ENCODE results near the gene DMD.

DMD gene

DNA sequence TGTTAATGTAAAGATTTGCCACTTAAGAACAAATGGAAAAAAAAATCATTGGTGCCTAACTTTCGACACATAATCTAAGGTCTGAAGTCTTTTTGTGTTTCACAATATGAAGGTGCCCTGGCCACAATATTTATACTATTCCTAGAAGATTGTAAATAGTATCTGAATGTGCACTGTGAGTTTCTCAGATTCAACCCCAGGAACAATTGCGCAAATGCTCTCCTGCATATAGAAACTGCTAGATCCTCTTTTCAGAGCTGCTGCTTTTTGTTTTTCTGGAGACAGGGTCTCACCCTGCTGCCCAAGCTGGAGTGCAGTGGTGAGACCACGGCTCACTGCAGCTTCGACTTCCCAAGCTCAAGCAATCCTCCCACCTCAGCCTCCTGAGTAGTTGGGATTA is 1659.4 kb downstream of the DMD start:
- no peak overlapping the region for H3K9ac ChIP-seq (ENCODE audit: low read length)
- no peak overlapping the region for H3K4ac ChIP-seq (ENCODE audit: low read depth, low read length)
- H4K91ac ChIP-seq (ENCODE audit: low read depth, low read length), result no peak overlapping the region
- no peak overlapping the region for H2BK120ac ChIP-seq (ENCODE audit: insufficient read depth, low read length, poor library complexity)
- H3K36me3 ChIP-seq (ENCODE audit: control insufficient read depth in 1 of 2, insufficient read depth in 2 of 2, low read length in 2 of 2), result no peaks in the 10 kb centered on the region
- no peak overlapping the region for H3K4me2 ChIP-seq (ENCODE audit: low read length)
- no peak overlapping the region for H3K18ac ChIP-seq (ENCODE audit: low read length)
- no peaks in the 10 kb centered on the region for H3K27me3 ChIP-seq (ENCODE audit: insufficient read depth, low read length)
- no peak overlapping the region for H2BK12ac ChIP-seq (ENCODE audit: low read length)
- H3K9me3 ChIP-seq (ENCODE audit: insufficient read depth, low read depth, low read length), result no peaks in the 10 kb centered on the region
- H3K4me3 ChIP-seq (ENCODE audit: low read depth, low read length), result no peak overlapping the region
- H2AK5ac ChIP-seq (ENCODE audit: low read length), result no peak overlapping the region
- no peak overlapping the region for H4K12ac ChIP-seq (ENCODE audit: low read depth, low read length)
- no peak overlapping the region for H4K8ac ChIP-seq (ENCODE audit: low read depth, low read length)
- no peaks in the 10 kb centered on the region for H3K79me2 ChIP-seq (ENCODE audit: control insufficient read depth, insufficient read depth, low read length, poor library complexity)
- DNase-seq, result no peak
- no peak overlapping the region for H2AFZ ChIP-seq (ENCODE audit: insufficient read depth, low read length, poor library complexity)
- no peaks in the 10 kb centered on the region for H3K79me1 ChIP-seq (ENCODE audit: low read length)
- no peak overlapping the region for H3K23ac ChIP-seq (ENCODE audit: low read length)
- no peaks in the 10 kb centered on the region for H3K4me1 ChIP-seq (ENCODE audit: control insufficient read depth in 1 of 2, insufficient read depth in 2 of 2, low read length in 2 of 2)
- no peak overlapping the region for H3K27ac ChIP-seq (ENCODE audit: low read depth, low read length)
- WGBS (ENCODE audit: extremely low coverage, insufficient coverage, insufficient read length), result no CpG with 5 or more reads among the region's 4 CpGs
- no peak overlapping the region for H2BK5ac ChIP-seq (ENCODE audit: low read depth, low read length, poor library complexity)
- H3K14ac ChIP-seq (ENCODE audit: low read length), result no peak overlapping the region

DNA sequence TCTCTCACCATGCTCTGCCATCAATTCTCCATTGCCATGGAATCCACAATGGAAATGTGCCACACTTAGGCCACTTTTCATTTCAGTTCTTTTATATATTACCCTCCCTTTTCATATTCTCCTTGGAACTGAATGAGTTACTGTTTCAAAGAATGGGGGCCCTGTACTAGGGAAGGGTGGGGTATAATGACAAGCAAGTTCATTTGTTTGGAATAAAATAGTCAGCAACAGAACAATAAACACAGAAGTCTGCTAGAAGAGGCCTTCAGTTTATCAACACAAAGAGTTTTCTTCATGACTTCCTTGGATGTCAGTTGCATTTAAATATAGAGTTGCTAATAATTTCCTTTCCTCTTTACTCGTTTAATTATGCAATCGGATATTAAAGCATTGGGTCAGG is 1661.2 kb downstream of the DMD start:
- no peaks in the 10 kb centered on the region for H3K79me1 ChIP-seq (ENCODE audit: low read length)
- H3K9me3 ChIP-seq (ENCODE audit: insufficient read depth, low read depth, low read length), result no peaks in the 10 kb centered on the region
- H4K8ac ChIP-seq (ENCODE audit: low read depth, low read length), result no peak overlapping the region
- no peaks in the 10 kb centered on the region for H3K79me2 ChIP-seq (ENCODE audit: control insufficient read depth, insufficient read depth, low read length, poor library complexity)
- no peak overlapping the region for H2BK120ac ChIP-seq (ENCODE audit: insufficient read depth, low read length, poor library complexity)
- WGBS (ENCODE audit: extremely low coverage, insufficient coverage, insufficient read length), result no CpG with 5 or more reads among the region's 2 CpGs
- no peak overlapping the region for H4K91ac ChIP-seq (ENCODE audit: low read depth, low read length)
- H3K14ac ChIP-seq (ENCODE audit: low read length), result no peak overlapping the region
- no peak overlapping the region for H2AFZ ChIP-seq (ENCODE audit: insufficient read depth, low read length, poor library complexity)
- no peak overlapping the region for H3K23ac ChIP-seq (ENCODE audit: low read length)
- H3K4me1 ChIP-seq (ENCODE audit: control insufficient read depth in 1 of 2, insufficient read depth in 2 of 2, low read length in 2 of 2), result peaks cover 0 to 2% of the 10 kb centered on the region in 2 experiments
- no peak overlapping the region for H3K4me2 ChIP-seq (ENCODE audit: low read length)
- no peak overlapping the region for H3K4ac ChIP-seq (ENCODE audit: low read depth, low read length)
- H2AK5ac ChIP-seq (ENCODE audit: low read length), result no peak overlapping the region
- H3K18ac ChIP-seq (ENCODE audit: low read length), result no peak overlapping the region
- H3K27ac ChIP-seq (ENCODE audit: low read depth, low read length), result no peak overlapping the region
- no peak overlapping the region for H3K4me3 ChIP-seq (ENCODE audit: low read depth, low read length)
- no peaks in the 10 kb centered on the region for H3K27me3 ChIP-seq (ENCODE audit: insufficient read depth, low read length)
- DNase-seq, result no peak
- H4K12ac ChIP-seq (ENCODE audit: low read depth, low read length), result no peak overlapping the region
- no peak overlapping the region for H3K9ac ChIP-seq (ENCODE audit: low read length)
- H3K36me3 ChIP-seq (ENCODE audit: control insufficient read depth in 1 of 2, insufficient read depth in 2 of 2, low read length in 2 of 2), result no peaks in the 10 kb centered on the region
- no peak overlapping the region for H2BK5ac ChIP-seq (ENCODE audit: low read depth, low read length, poor library complexity)
- H2BK12ac ChIP-seq (ENCODE audit: low read length), result no peak overlapping the region

DNA sequence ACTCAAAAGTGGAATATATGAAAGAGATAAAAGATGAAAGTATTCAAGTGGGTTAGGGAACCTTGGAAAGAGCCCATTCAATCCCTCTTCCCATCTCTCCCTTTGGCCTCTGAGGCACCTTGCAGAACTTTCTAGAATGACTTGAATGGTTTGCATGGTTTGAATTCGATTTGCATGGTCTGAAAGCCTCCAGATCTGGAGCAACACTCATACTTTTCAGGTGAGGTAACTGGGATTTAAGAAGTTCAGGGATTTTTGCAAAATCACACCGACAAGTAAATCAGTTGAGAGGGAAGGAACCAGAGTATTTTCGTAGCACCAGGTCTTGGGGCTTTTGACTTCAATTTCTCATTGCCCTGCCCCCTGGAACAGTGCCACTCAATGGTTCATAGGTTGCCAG is 1663.5 kb downstream of the DMD start:
- Histone ChIP-seq H4K8ac (ENCODE audit: low read depth, low read length) (no peak overlapping the region), H3K4me3 (ENCODE audit: low read depth, low read length) (no peak overlapping the region), H3K9me3 (ENCODE audit: insufficient read depth, low read depth, low read length) (no peaks in the 10 kb centered on the region), H3K79me1 (ENCODE audit: low read length) (no peaks in the 10 kb centered on the region), H3K27me3 (ENCODE audit: insufficient read depth, low read length) (no peaks in the 10 kb centered on the region), H3K27ac (ENCODE audit: low read depth, low read length) (no peak overlapping the region), H2BK12ac (ENCODE audit: low read length) (no peak overlapping the region), H3K4me1 (ENCODE audit: control insufficient read depth in 1 of 2, insufficient read depth in 2 of 2, low read length in 2 of 2) (peaks cover 0 to 2% of the 10 kb centered on the region in 2 experiments), H2BK5ac (ENCODE audit: low read depth, low read length, poor library complexity) (no peak overlapping the region), H3K4me2 (ENCODE audit: low read length) (no peak overlapping the region), H3K4ac (ENCODE audit: low read depth, low read length) (no peak overlapping the region), H3K23ac (ENCODE audit: low read length) (no peak overlapping the region), H3K79me2 (ENCODE audit: control insufficient read depth, insufficient read depth, low read length, poor library complexity) (no peaks in the 10 kb centered on the region), H4K12ac (ENCODE audit: low read depth, low read length) (no peak overlapping the region), H3K36me3 (ENCODE audit: control insufficient read depth in 1 of 2, insufficient read depth in 2 of 2, low read length in 2 of 2) (no peaks in the 10 kb centered on the region), H3K14ac (ENCODE audit: low read length) (no peak overlapping the region), H3K9ac (ENCODE audit: low read length) (no peak overlapping the region), H4K91ac (ENCODE audit: low read depth, low read length) (no peak overlapping the region), H2AFZ (ENCODE audit: insufficient read depth, low read length, poor library complexity) (no peak overlapping the region), H2BK120ac (ENCODE audit: insufficient read depth, low read length, poor library complexity) (no peak overlapping the region), H3K18ac (ENCODE audit: low read length) (no peak overlapping the region), H2AK5ac (ENCODE audit: low read length) (no peak overlapping the region)
- no CpG with 5 or more reads among the region's 3 CpGs for WGBS (ENCODE audit: extremely low coverage, insufficient coverage, insufficient read length)
- peak in 1 of 2 donors; percentile 48 for DNase-seq

DNA sequence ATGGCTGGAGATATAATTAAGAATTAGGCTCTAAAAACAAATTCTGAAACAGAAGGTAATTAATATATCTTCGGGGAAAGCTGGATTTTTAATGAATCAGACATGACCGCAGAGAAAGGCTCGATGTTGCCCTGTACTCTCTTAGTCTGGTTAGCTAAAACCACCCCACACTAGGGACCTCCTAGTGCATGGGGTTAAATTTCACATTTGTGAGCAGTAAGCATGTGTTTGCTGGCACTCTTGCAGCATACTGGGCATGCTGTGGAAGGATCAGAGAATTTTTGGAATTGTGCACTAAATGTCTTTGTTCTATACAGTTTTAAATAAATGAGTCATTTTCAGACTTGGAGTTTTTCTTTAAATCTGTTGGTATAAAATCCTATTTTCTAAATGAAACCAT is 1663.9 kb downstream of the DMD start:
- WGBS (ENCODE audit: extremely low coverage, insufficient coverage, insufficient read length), result no CpG with 5 or more reads among the region's 3 CpGs
- Histone ChIP-seq H3K79me1 (ENCODE audit: low read length) (no peaks in the 10 kb centered on the region), H2AK5ac (ENCODE audit: low read length) (no peak overlapping the region), H3K23ac (ENCODE audit: low read length) (no peak overlapping the region), H3K4me1 (ENCODE audit: control insufficient read depth in 1 of 2, insufficient read depth in 2 of 2, low read length in 2 of 2) (peaks cover 0 to 2% of the 10 kb centered on the region in 2 experiments), H3K4ac (ENCODE audit: low read depth, low read length) (no peak overlapping the region), H2BK12ac (ENCODE audit: low read length) (no peak overlapping the region), H4K91ac (ENCODE audit: low read depth, low read length) (no peak overlapping the region), H3K79me2 (ENCODE audit: control insufficient read depth, insufficient read depth, low read length, poor library complexity) (no peaks in the 10 kb centered on the region), H3K4me2 (ENCODE audit: low read length) (no peak overlapping the region), H3K9ac (ENCODE audit: low read length) (no peak overlapping the region), H4K12ac (ENCODE audit: low read depth, low read length) (no peak overlapping the region), H3K4me3 (ENCODE audit: low read depth, low read length) (no peak overlapping the region), H3K18ac (ENCODE audit: low read length) (no peak overlapping the region), H3K27ac (ENCODE audit: low read depth, low read length) (no peak overlapping the region), H2BK5ac (ENCODE audit: low read depth, low read length, poor library complexity) (no peak overlapping the region), H3K14ac (ENCODE audit: low read length) (no peak overlapping the region), H4K8ac (ENCODE audit: low read depth, low read length) (no peak overlapping the region), H3K36me3 (ENCODE audit: control insufficient read depth in 1 of 2, insufficient read depth in 2 of 2, low read length in 2 of 2) (no peaks in the 10 kb centered on the region), H3K9me3 (ENCODE audit: insufficient read depth, low read depth, low read length) (no peaks in the 10 kb centered on the region), H2BK120ac (ENCODE audit: insufficient read depth, low read length, poor library complexity) (no peak overlapping the region), H2AFZ (ENCODE audit: insufficient read depth, low read length, poor library complexity) (no peak overlapping the region), H3K27me3 (ENCODE audit: insufficient read depth, low read length) (no peaks in the 10 kb centered on the region)
- no peak for DNase-seq

Measured in trophoblast cell (in vitro differentiated cells and primary cell).